ENCODE data around the gene SKIDA1. TPM values are rescaled to one million over a fixed set of nuclear protein-coding genes. Genes with fewer than 3 reads are reported as not detected.
A peak's percentile ranks its signal among the peaks of the same experiment; 100 is the strongest.

The SKIDA1 gene
- total RNA-seq, 3 donors from 2014 or later: 0.03 to 2.4 (median 0.34) TPM

DNA sequence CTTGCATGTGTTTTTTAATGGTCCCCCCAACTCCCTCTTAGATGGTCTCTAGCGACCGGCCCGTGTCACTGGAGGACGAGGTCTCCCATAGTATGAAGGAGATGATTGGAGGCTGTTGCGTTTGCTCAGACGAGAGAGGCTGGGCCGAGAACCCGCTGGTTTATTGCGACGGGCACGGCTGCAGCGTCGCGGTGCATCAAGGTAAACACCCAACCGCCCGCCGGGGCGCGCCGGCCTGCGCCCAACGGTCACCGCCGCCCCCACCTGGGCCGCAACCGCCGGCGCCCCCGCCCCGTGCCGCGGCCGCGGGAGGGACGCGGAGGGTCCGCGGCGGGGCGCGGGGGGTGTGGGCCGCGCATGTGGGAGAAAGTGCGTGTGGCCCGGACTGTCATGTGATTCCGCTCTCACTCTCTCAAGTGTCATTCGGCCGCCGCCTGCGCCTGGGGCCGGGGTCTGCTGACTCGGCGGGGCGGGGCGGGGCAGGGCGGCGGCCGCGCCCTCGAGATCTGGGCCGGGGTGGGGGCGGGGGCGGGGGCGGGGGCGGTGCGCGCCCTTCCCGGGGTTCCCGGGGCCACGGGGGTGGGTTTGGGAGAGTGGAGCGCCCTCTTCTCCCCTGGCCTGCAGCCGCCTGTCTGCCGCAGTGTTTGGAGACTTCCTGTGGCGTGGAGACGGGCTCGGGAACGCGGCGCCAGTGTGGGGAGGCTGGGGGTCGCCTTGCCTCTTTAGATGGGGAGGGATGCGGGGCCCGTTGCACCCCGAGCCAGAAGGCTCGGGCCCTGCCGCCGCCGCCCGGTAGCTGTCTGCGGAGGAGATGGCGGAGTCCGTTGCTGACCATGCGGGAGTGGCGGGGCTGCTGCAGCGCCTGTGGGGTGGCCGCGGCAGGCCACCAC is 9.4 kb upstream of the SKIDA1 start:
- no peaks in the 10 kb centered on the region for H3K9me3 ChIP-seq
- DNase-seq (peak; percentile 72 to 84 (median 77)), ATAC-seq (peak; percentile 62)
- no peaks in the 10 kb centered on the region for H3K36me3 ChIP-seq (ENCODE audit: low read depth)
- TF ChIP-seq, protein P1, sequence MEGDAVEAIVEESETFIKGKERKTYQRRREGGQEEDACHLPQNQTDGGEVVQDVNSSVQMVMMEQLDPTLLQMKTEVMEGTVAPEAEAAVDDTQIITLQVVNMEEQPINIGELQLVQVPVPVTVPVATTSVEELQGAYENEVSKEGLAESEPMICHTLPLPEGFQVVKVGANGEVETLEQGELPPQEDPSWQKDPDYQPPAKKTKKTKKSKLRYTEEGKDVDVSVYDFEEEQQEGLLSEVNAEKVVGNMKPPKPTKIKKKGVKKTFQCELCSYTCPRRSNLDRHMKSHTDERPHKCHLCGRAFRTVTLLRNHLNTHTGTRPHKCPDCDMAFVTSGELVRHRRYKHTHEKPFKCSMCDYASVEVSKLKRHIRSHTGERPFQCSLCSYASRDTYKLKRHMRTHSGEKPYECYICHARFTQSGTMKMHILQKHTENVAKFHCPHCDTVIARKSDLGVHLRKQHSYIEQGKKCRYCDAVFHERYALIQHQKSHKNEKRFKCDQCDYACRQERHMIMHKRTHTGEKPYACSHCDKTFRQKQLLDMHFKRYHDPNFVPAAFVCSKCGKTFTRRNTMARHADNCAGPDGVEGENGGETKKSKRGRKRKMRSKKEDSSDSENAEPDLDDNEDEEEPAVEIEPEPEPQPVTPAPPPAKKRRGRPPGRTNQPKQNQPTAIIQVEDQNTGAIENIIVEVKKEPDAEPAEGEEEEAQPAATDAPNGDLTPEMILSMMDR (IDR thresholded peaks at IDR 0.05): no peak
- intact Hi-C loops (cut with DNase I, micrococcal nuclease): no loop called here
- peak overlapping the region; percentile 54 for H3K4me3 ChIP-seq
- H3K4me1 ChIP-seq (ENCODE audit: low read depth): no peaks in the 10 kb centered on the region

DNA sequence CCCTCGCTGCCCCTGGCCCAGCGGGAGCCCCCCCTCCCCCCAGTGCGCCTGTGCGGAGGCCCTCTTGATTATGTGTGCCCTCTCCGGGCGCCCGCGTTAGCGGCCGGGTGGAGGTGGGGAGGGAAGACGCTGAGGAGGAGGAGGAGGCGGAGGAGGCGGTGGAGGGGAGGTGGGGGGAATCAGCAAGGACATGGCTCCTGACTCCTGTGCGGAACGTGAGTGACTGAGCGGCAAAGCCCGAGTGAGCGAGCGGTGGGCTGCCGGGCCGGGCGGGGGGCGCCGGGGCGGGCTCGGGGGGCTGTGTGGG is 8.8 kb upstream of the SKIDA1 start:
- DNase-seq (no peak), ATAC-seq (no peak)
- Histone ChIP-seq H3K36me3 (ENCODE audit: low read depth) (no peaks in the 10 kb centered on the region), H3K4me3 (peak overlapping the region; percentile 54), H3K9me3 (no peaks in the 10 kb centered on the region), H3K4me1 (ENCODE audit: low read depth) (no peaks in the 10 kb centered on the region)
- intact Hi-C loops (cut with DNase I, micrococcal nuclease): no loop called here
- TF ChIP-seq, protein P1 (IDR thresholded peaks at IDR 0.05): no peak

DNA sequence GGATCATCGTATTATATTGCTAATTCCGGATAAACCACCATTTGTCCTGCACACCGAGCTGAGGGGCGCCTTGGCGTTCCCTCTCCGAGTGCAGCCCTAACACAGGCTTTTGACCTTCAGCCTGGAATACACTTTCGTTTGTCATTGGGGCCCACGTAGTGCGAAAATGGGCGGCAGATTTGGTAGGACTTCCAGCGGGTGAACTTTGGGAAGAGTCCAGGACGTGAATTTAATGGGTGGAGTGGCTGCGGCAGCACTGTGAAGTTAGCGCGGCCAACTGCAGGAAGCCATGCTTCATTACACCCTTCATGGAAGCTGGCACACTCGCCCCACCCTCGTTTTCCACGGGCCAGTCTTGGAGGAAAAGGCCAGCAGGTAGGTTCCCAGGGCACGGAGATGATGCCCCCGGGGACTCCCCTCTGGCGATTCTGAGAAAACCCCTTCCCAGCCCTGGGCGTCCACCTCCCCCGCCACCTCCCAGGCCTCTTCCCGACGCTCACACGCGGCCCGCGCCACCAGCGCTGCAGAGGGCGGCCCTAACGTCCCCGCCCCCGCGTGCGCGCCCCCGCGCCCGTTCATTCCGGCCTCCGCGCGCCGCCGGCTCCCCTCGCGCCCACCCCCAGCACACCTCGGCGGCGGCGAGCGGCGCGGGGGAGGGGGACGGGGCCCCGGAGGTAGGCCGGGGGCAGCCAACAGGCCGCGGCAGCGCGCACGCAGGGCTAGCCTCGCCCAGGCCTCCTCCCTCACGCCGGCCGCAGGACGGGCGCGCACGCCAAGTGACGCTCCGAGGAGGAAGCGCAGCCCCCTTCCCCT is 8.2 kb upstream of the SKIDA1 start, which contains the start of gene MLLT10:
MLLT10 (plus strand) TSS at position 766 of the 813 bp plus-strand sequence. CDS start 413 bp downstream, outside the sequence.
- intact Hi-C loops (cut with DNase I, micrococcal nuclease): no loop called here
- Histone ChIP-seq H3K4me3 (peak within 1 kb of the TSS; percentile 54), H3K36me3 (ENCODE audit: low read depth) (no peaks in the 10 kb centered on the region), H3K9me3 (no peaks in the 10 kb centered on the region), H3K4me1 (ENCODE audit: low read depth) (no peaks in the 10 kb centered on the region)
- ATAC-seq (peak; percentile 96), DNase-seq (peak; percentile 96 to 97 (median 96))
- TF ChIP-seq, protein P1 (IDR thresholded peaks at IDR 0.05): no peak

DNA sequence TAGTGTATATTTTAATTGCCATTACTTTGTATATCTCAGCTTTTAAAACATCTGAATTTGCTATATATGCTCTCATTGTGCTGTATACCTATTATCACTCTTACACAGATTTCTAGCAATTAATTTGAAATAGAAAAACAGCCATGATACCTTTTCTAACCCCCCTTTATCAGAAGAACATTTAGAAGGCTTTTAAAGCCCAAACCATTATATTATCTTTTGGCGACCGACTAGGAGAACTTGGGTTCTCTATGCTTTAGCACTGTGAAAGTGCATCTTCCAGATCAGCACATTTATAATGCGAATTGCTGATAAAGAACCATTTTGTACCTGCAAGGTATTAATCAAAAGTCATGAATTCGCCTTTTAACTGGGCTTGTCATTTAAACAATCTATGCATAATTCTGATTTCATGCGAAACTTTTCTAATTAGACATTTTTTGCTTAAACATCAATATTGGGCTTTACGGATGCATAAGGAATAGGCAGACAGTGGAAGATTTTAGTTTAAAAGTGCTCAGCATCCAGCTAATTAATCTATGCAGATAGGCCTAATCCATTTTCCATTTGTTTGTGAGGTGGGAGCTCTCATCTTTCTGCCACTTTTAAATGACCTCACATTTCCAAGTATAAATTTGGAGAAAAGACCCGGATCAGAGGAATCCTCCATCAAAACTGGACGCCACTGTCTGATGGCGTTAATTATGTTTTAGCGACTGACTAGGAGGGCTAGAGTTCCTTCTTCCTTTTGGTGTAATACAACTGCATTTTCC is 7.4 kb upstream of the SKIDA1 start:
- Histone ChIP-seq H3K9me3 (no peaks in the 10 kb centered on the region), H3K4me1 (ENCODE audit: low read depth) (no peaks in the 10 kb centered on the region), H3K36me3 (ENCODE audit: low read depth) (no peaks in the 10 kb centered on the region), H3K4me3 (no peak overlapping the region)
- TF ChIP-seq, protein P1 (IDR thresholded peaks at IDR 0.05): no peak
- intact Hi-C loops (cut with DNase I, micrococcal nuclease): no loop called here
- DNase-seq (no peak), ATAC-seq (no peak)

DNA sequence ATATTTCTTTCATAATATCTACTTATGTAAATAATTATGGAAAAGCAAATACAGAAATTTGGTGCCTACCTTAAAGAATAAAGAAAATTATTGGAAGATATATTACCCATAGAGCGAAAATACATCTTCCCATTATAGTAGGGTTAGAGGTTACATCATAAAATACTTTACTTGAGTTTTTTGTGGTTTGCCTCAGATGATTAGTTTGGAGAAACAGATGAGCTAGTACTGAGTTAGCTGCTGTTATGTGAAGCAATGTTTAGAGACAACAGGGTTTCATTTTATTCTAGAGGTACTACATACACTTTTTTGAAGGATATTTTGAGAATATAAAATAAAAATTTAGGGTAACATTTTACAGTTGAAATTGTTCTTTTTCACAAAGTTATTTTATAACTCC is 5.7 kb upstream of the SKIDA1 start:
- DNase-seq: no peak
- TF ChIP-seq, protein P1 (IDR thresholded peaks at IDR 0.05): no peak
- ATAC-seq: no peak
- H3K4me1 ChIP-seq (ENCODE audit: low read depth): no peaks in the 10 kb centered on the region
- no peak overlapping the region for H3K4me3 ChIP-seq
- intact Hi-C loops (cut with DNase I, micrococcal nuclease): no loop called here
- no peaks in the 10 kb centered on the region for H3K9me3 ChIP-seq
- H3K36me3 ChIP-seq (ENCODE audit: low read depth): no peaks in the 10 kb centered on the region

Measured in mucosa of descending colon (tissue), 3 donors.